Activated CD4-positive, alpha-beta memory T cell treated with anti-CD3 and anti-CD28 coated beads for 36 hours (primary cell): Measurements from ENCODE around the gene RPL15. TPM values are rescaled to one million over a fixed set of nuclear protein-coding genes. Genes with fewer than 3 reads are reported as not detected.
"Not testable (repeated sequence)": the region's sequence is repeated elsewhere in the genome, so short reads cannot be mapped to it uniquely, and the experiment has no call there.

Source experiments
- CTCF ChIA-PET: fragments of 350-600 bp; sonication (Branson Sonifier 250); formaldehyde crosslinking; loops from one replicate; lab custom pipeline; 2021; ENCODE audit warnings: antibody characterized with exemption, inconsistent platforms; lab: Charles Lee
- POLR2A ChIA-PET: fragments of 350-600 bp; sonication (Branson Sonifier 250); formaldehyde crosslinking; loops from one replicate; lab custom pipeline; 2021; ENCODE audit warnings: antibody characterized with exemption; lab: Charles Lee
- DNase-seq: peaks from one replicate; pipeline ENCODE4 v3.0.0-alpha.2; 2020
- H3K27ac Mint-ChIP-seq: one replicate; pipeline ENCODE4 v1.8.0; 2021; ENCODE audit warnings: mixed read lengths
- H3K27me3 Mint-ChIP-seq: one replicate; pipeline ENCODE4 v1.8.0; 2021; ENCODE audit warnings: mixed read lengths
- H3K36me3 Mint-ChIP-seq: one replicate; pipeline ENCODE4 v1.8.0; 2021; ENCODE audit warnings: mixed read lengths
- H3K4me1 Mint-ChIP-seq: one replicate; pipeline ENCODE4 v1.8.0; 2021; ENCODE audit warnings: low read depth, mixed read lengths
- H3K4me3 Mint-ChIP-seq: one replicate; pipeline ENCODE4 v1.8.0; 2021; ENCODE audit warnings: mild to moderate bottlenecking, mixed read lengths
- H3K9me3 Mint-ChIP-seq: one replicate; pipeline ENCODE4 v1.8.0; 2021; ENCODE audit warnings: mixed read lengths
- intact Hi-C: fragments of 100-400 bp; cut with micrococcal nuclease; formaldehyde crosslinking; loops from one replicate; pipeline ENCODE4 v1.15.1; 2023
- total RNA-seq, 2 experiments: library from RNA; stranded (reverse); gene quantifications; one replicate each; pipeline ENCODE4 v1.2.3, GENCODE V29; 2021

RPL15 gene
- total RNA-seq, 2 experiments from 2014 or later, result 2,597 to 2,603 TPM

DNA sequence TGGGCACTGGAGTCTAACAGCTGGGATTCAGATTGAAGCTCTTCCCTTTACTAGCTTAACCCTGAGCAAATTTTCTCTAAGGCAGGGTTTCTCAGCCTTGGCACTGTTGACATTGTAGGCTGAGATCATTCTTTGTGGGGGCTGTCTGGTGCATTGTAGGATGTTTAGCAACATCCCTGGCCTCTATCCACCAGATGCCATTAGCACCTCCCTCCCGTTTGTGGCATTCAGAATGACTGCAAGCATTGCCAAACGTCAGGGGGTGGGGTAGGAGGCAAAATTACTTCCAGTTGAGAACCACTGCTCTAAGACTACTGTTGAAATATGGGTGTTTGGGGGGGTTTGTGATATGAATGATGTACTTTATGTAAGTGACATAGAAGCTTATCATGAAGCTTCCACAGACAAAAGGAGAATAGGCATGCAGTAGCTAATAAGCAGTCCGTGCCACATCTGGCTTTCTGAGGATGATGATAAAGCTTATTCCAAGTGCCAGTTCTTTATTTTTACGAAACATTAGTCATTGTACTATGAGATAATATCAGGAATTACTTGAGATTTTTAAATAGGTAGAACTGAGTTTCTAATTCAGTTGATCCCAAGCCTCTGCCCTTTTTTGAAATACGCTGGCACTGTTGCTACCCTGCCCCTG is 39.5 kb upstream of the RPL15 start:
- no peak overlapping the region for H3K27ac Mint-ChIP-seq
- CTCF ChIA-PET, result no interaction called here
- H3K4me3 Mint-ChIP-seq, result no peak overlapping the region
- H3K36me3 Mint-ChIP-seq, result peaks cover 6% of the 10 kb centered on the region
- POLR2A ChIA-PET, result no interaction called here
- H3K27me3 Mint-ChIP-seq, result no peaks in the 10 kb centered on the region
- H3K4me1 Mint-ChIP-seq, result peaks cover 15% of the 10 kb centered on the region
- DNase-seq, result no peak
- intact Hi-C loops, result no loop called here
- H3K9me3 Mint-ChIP-seq, result no peaks in the 10 kb centered on the region

DNA sequence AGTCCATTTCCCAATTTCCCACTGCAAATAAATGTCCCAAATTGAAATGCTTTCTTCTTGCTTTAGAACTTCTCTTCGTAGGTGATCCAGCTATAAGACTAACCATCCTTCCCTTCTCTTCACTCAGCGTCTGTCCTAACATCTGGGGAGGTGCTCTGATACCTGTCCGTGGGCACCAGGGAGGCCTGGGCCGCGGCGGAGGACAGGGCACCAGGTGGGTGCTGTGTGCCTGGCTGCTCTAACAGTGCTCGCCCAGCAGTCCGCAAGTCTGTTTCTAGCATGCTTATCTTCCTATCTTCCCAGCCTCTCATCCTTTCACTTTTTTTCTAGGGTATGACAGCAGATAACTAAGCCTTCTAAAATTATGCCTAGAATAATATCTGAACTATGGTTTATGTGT is 37.4 kb upstream of the RPL15 start:
- no peak overlapping the region for H3K4me3 Mint-ChIP-seq
- CTCF ChIA-PET, result interaction anchor here (0.6 to 1.8 kb wide), 2 partner anchors 9 to 53 kb away, joined by 3 to 6 read pairs; no protein-coding TSS in a partner anchor

DNA sequence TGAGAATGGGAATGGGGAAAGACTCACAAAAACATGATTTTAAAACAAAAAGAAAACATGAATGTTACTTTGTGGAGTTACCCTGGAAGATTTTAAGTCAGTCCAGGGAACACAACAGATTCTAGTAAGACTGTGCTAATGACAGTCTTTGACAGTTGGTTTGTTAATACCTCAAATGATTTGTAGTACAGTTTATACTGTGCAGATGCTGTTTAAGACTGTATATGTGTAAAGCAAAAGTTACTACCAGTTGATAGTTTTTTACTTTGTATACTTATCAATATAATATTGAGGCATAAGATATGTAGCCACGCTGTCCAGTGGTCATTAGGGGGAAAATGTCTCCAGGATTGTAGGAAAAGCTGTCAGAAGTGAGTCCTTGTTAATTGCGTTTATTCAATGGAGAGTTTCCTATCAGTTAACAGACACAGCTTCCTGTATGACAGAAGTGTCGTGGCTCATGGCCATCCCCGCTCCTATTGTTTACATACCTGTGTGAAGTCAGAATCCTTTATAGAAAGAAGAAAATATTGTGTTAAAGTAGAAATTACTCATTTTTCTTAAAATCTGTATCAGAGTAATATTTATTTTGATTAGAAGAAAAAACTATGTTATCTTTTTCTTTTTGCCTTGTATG is 36.1 kb upstream of the RPL15 start:
- no peak for DNase-seq
- Mint-ChIP-seq H3K9me3 (no peaks in the 10 kb centered on the region), H3K4me1 (peaks cover 12% of the 10 kb centered on the region), H3K4me3 (no peak overlapping the region), H3K27ac (no peak overlapping the region), H3K36me3 (peaks cover 6% of the 10 kb centered on the region), H3K27me3 (no peaks in the 10 kb centered on the region)
- CTCF ChIA-PET, result no interaction called here
- POLR2A ChIA-PET, result no interaction called here
- intact Hi-C loops, result no loop called here

More for the DNA sequence above, 37.4 kb upstream of the RPL15 start:
- POLR2A ChIA-PET, result no interaction called here
- Mint-ChIP-seq H3K4me1 (peaks cover 12% of the 10 kb centered on the region), H3K27ac (no peak overlapping the region), H3K27me3 (no peaks in the 10 kb centered on the region), H3K9me3 (no peaks in the 10 kb centered on the region), H3K36me3 (peaks cover 6% of the 10 kb centered on the region)
- intact Hi-C loops, result no loop called here
- no peak for DNase-seq

DNA sequence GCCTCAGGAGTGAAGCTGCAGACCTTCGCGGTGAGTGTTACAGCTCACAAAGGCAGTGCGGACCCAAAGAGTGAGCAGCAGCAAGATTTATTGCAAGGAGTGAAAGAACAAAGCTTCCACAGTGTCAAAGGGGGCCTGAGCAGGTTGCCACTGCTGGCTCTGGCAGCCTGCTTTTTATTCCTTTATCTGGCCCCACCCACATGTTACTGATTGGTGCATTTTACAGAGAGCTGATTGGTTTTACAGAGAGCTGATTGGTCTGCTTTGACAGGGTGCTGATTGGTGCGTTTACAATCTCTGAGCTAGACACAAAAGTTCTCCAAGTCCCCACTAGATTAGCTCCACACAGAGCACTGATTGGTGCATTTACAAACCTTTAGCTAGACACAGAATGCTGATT is 34.9 kb upstream of the RPL15 start:
- POLR2A ChIA-PET, H3K27me3 Mint-ChIP-seq, DNase-seq, H3K4me3 Mint-ChIP-seq, H3K9me3 Mint-ChIP-seq, H3K27ac Mint-ChIP-seq, intact Hi-C loops, H3K36me3 Mint-ChIP-seq: not testable (repeated sequence)
- peaks cover 10% of the 10 kb centered on the region for H3K4me1 Mint-ChIP-seq
- CTCF ChIA-PET, result interaction anchor here (0.6 kb wide), 1 partner anchor 278 kb away, joined by 3 read pairs; no protein-coding TSS in a partner anchor

DNA sequence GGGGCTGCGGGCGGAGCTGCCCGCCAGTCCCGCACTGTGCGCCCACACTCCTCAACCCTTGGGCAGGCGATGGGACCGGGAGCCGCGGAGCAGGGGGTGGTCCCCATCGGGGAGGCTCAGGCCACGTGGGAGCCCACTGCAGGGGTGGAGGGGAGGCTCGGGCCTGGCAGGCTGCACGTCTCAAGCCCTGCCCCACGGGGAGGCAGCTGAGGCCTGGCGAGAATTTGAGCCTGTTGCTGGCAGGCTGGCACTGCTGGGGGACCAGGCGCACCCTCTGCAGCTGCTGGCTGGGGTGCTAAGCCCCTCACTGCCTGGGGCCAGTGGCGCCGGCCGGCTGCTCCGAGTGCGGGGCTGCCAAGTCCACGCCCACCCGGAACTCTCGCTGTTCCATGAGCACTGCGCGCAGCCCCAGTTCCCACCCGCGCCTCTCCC is 34.4 kb upstream of the RPL15 start:
- ChIA-PET POLR2A (no interaction called here), CTCF (no interaction called here)
- Mint-ChIP-seq H3K27ac (no peak overlapping the region), H3K4me1 (peaks cover 10% of the 10 kb centered on the region), H3K27me3 (no peaks in the 10 kb centered on the region), H3K36me3 (peaks cover 6% of the 10 kb centered on the region), H3K4me3 (no peak overlapping the region), H3K9me3 (no peaks in the 10 kb centered on the region)
- DNase-seq, result no peak
- intact Hi-C loops, result no loop called here

DNA sequence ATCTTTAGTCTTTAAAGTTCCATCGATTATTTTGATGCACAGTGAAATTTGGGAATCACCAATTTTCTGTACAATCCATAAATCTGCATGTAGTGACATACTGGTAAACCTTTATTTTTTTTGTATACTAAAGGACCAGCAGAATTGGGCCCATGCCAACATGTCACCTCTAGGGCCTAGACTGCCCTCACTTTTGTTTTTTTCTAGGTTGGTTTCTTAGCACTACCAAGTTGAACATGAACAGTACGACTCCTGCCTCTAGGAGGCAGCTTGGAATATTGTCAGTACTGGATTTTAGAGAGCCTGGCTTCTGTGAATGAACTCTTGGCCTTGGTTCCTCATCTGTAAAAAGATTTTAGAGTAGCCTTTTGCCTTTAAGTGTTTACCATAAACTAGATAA is 32.5 kb upstream of the RPL15 start:
- POLR2A ChIA-PET, result no interaction called here
- H3K36me3 Mint-ChIP-seq, result peaks cover 6% of the 10 kb centered on the region
- H3K27ac Mint-ChIP-seq, result no peak overlapping the region
- intact Hi-C loops, result no loop called here
- H3K4me3 Mint-ChIP-seq, result no peak overlapping the region
- H3K27me3 Mint-ChIP-seq, result no peaks in the 10 kb centered on the region
- DNase-seq, result no peak
- H3K4me1 Mint-ChIP-seq, result peaks cover 7% of the 10 kb centered on the region
- CTCF ChIA-PET, result no interaction called here
- H3K9me3 Mint-ChIP-seq, result no peaks in the 10 kb centered on the region

DNA sequence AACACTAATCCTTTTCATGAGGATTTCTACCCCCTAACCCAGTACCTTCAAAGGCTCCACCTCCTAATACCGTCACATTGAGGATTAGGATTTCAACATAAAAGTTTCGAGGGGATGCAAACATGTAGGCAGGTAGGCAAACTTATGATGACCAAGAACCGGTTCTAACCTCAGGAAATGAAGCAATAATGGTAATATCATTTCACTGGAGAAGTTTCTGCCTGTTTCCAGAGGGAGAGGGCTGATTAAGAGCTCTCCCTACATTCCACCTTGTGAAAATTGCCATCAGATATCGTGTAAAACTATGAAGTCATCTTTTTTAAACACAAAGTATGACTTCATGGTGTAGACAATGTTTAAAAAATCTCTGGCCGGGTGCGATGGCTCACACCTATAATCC is 31.7 kb upstream of the RPL15 start:
- DNase-seq, result no peak
- H3K27ac Mint-ChIP-seq, result no peak overlapping the region
- H3K36me3 Mint-ChIP-seq, result peaks cover 9% of the 10 kb centered on the region
- ChIA-PET CTCF (no interaction called here), POLR2A (no interaction called here)
- peaks cover 7% of the 10 kb centered on the region for H3K4me1 Mint-ChIP-seq
- intact Hi-C loops, result loop anchor here (5.0 kb wide), 1 partner anchor 117 kb away; no protein-coding TSS in a partner anchor
- H3K9me3 Mint-ChIP-seq, result no peaks in the 10 kb centered on the region
- no peak overlapping the region for H3K4me3 Mint-ChIP-seq
- H3K27me3 Mint-ChIP-seq, result no peaks in the 10 kb centered on the region

DNA sequence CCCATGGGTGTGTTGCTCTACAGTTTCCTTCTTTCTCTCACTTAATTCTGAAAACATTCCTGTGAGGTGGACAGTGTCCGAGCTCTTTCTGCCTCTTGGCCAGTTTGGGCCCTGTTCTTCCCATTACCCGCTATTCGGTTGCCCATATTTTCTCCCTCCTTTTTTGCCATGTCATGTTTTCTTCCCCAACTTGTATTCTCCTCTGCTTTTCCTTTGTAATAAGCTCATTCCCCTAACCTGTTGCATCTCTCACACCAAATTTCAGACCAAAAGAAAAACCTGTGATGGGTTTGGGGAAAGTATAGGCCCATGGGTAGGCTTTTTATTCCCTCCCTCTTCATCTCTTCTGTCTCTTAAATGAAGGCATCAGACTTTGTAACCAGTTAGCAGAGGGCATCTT is 30.6 kb upstream of the RPL15 start:
- intact Hi-C loops, result loop anchor here (5.0 kb wide), 1 partner anchor 116 kb away; no protein-coding TSS in a partner anchor
- no peaks in the 10 kb centered on the region for H3K27me3 Mint-ChIP-seq
- POLR2A ChIA-PET, result no interaction called here
- no peak for DNase-seq
- no peak overlapping the region for H3K27ac Mint-ChIP-seq
- no peak overlapping the region for H3K4me3 Mint-ChIP-seq
- CTCF ChIA-PET, result no interaction called here
- H3K9me3 Mint-ChIP-seq, result no peaks in the 10 kb centered on the region
- peaks cover 4% of the 10 kb centered on the region for H3K4me1 Mint-ChIP-seq
- peaks cover 8% of the 10 kb centered on the region for H3K36me3 Mint-ChIP-seq

DNA sequence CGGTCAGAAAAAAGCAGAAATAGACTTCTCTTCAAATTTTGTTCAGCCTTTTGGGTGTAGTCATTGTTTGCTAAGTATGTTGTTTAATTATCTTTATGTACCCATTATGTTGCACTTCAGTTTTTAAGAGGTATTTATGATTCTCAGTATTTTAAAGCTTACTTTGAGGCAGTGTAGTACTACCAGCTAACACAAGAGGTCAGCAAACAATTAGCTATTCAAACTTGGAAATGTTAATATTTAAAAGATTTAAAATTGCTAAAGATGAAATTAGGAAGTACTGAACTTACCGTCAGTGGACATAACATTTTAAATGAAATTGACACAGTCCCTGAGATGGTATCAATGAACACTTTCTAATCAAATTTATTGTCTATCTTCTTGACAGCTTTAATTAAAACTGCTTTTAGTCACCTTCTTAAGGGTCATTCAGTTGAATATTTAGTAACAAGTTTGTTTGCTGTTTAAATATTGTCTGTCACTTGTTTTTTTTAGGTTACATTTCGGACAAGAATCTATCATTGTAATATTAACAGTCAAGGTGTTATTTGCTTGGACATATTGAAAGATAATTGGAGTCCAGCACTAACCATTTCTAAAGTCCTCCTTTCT is 28.2 kb upstream of the RPL15 start:
- H3K27ac Mint-ChIP-seq, result no peak overlapping the region
- ChIA-PET POLR2A (interaction anchor here (1.2 kb wide), 1 partner anchor 28 kb away, joined by 3 read pairs; the partner anchor contains the start of genes NKIRAS1 and RPL15), CTCF (interaction anchor here (0.5 to 1.7 kb wide), 27 partner anchors 9 to 350 kb away, joined by 3 to 9 read pairs (median 3); partner anchors contain the start of genes NKIRAS1 and RPL15)
- no peak overlapping the region for H3K4me3 Mint-ChIP-seq
- H3K9me3 Mint-ChIP-seq, result no peaks in the 10 kb centered on the region
- DNase-seq, result no peak
- no peaks in the 10 kb centered on the region for H3K27me3 Mint-ChIP-seq
- H3K36me3 Mint-ChIP-seq, result peaks cover 3% of the 10 kb centered on the region
- H3K4me1 Mint-ChIP-seq, result no peaks in the 10 kb centered on the region
- intact Hi-C loops, result loop anchor here (5.0 kb wide), 1 partner anchor 114 kb away; no protein-coding TSS in a partner anchor

DNA sequence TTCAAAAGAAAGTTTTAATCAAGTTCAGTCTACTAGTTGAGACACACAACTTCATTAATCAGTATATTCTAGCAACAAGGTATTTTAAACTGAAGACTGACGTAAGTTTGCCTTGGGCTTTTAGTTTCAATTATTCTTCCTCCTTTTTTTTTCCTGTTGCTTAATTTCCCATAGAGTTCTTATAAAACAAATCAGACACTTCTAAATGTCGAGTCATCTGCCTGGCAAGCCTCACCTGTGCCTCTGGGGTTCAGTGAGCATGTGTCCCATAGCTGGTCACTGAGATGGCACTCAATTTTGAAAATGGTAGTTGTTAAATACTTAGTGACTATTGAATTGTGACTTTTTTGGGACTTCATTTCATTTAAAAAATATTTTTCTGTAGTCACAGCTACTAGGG is 27.5 kb upstream of the RPL15 start:
- H3K27ac Mint-ChIP-seq, result no peak overlapping the region
- no peaks in the 10 kb centered on the region for H3K27me3 Mint-ChIP-seq
- DNase-seq, result no peak
- peaks cover 3% of the 10 kb centered on the region for H3K36me3 Mint-ChIP-seq
- no peaks in the 10 kb centered on the region for H3K9me3 Mint-ChIP-seq
- intact Hi-C loops, result loop anchor here (5.0 kb wide), 1 partner anchor 113 kb away; no protein-coding TSS in a partner anchor
- no peaks in the 10 kb centered on the region for H3K4me1 Mint-ChIP-seq
- ChIA-PET POLR2A (interaction anchor here (1.2 kb wide), 1 partner anchor 28 kb away, joined by 3 read pairs; the partner anchor contains the start of genes NKIRAS1 and RPL15), CTCF (interaction anchor here (0.9 to 1.7 kb wide), 11 partner anchors 8 to 348 kb away, joined by 3 to 8 read pairs (median 4); partner anchors contain the start of genes NKIRAS1 and RPL15)
- no peak overlapping the region for H3K4me3 Mint-ChIP-seq

DNA sequence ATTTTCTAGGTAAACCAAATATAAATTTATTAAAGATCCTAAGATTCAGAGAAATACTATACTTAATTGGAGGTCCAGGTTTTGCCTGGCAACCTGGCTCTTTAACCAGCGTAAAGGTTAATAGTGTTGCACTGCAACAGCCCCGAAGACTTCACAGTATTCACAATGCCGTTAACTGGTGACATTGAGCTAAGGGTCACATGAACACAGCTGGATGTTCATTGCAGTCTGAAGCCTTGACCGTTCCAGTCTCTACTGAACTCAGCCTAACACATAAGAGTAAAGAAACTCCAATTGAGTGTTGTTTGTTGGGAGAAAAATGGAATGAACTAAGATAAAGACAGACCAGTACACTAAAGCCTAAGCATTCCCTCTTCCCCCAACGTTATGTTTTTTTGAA is 27.0 kb upstream of the RPL15 start:
- no peak overlapping the region for H3K27ac Mint-ChIP-seq
- intact Hi-C loops, result loop anchor here (5.0 kb wide), 1 partner anchor 112 kb away; no protein-coding TSS in a partner anchor
- CTCF ChIA-PET, result interaction anchor here (0.8 to 1.7 kb wide), 4 partner anchors 29 to 110 kb away, joined by 3 read pairs; no protein-coding TSS in a partner anchor
- DNase-seq, result no peak
- H3K4me1 Mint-ChIP-seq, result no peaks in the 10 kb centered on the region
- H3K27me3 Mint-ChIP-seq, result no peaks in the 10 kb centered on the region
- no peaks in the 10 kb centered on the region for H3K9me3 Mint-ChIP-seq
- POLR2A ChIA-PET, result interaction anchor here (1.2 kb wide), 1 partner anchor 27 kb away, joined by 3 read pairs; the partner anchor contains the start of genes NKIRAS1 and RPL15
- no peak overlapping the region for H3K4me3 Mint-ChIP-seq
- H3K36me3 Mint-ChIP-seq, result peaks cover 3% of the 10 kb centered on the region
